NCI-H2196 (cell line): ENCODE measurements around the gene PRKN.

Experiments used
- DNase-seq: peaks from one replicate; lab custom pipeline; 2025; ENCODE audit not compliant: unreplicated experiment; lab: John Stamatoyannopoulos, UW

PRKN gene

GRCh38 chr6:161584621-161585340, 1142.8 kb downstream of the PRKN start:
- DNase-seq = no peak

- no peak for DNase-seq
Measured at GRCh38 chr6:161584051-161584450, 1143.5 kb downstream of the PRKN start.

GRCh38 chr6:161583584-161583983, 1144.0 kb downstream of the PRKN start:
- no peak for DNase-seq

GRCh38 chr6:161578478-161578877, 1149.1 kb downstream of the PRKN start:
- no peak for DNase-seq

GRCh38 chr6:161575523-161576254, 1151.9 kb downstream of the PRKN start:
- DNase-seq = no peak

- no peak for DNase-seq
Measured at GRCh38 chr6:161568885-161569456, 1158.6 kb downstream of the PRKN start.

GRCh38 chr6:161564952-161565351, 1162.6 kb downstream of the PRKN start:
- DNase-seq = no peak

GRCh38 chr6:161561908-161562307, 1165.7 kb downstream of the PRKN start:
- DNase-seq = no peak

- no peak for DNase-seq
Measured at GRCh38 chr6:161557333-161558107, 1170.0 kb downstream of the PRKN start.

- no peak for DNase-seq
Measured at GRCh38 chr6:161554883-161555282, 1172.7 kb downstream of the PRKN start.

GRCh38 chr6:161549977-161550655, 1177.5 kb downstream of the PRKN start:
- no peak for DNase-seq

- DNase-seq = no peak
Measured at GRCh38 chr6:161548713-161549296, 1178.8 kb downstream of the PRKN start.

GRCh38 chr6:161547617-161548016, 1179.9 kb downstream of the PRKN start:
- DNase-seq = no peak

GRCh38 chr6:161546632-161547031, 1180.9 kb downstream of the PRKN start:
- no peak for DNase-seq

GRCh38 chr6:161545741-161546140, 1181.8 kb downstream of the PRKN start:
- no peak for DNase-seq

- no peak for DNase-seq
Measured at GRCh38 chr6:161544801-161545480, 1182.6 kb downstream of the PRKN start.

GRCh38 chr6:161543684-161544309, 1183.8 kb downstream of the PRKN start:
- no peak for DNase-seq

GRCh38 chr6:161542346-161542980, 1185.1 kb downstream of the PRKN start:
- no peak for DNase-seq

GRCh38 chr6:161540532-161540931, 1187.0 kb downstream of the PRKN start:
- DNase-seq = no peak
